ENCODE data around the gene C14orf93.
"Not testable (repeated sequence)": the region's sequence is repeated elsewhere in the genome, so short reads cannot be mapped to it uniquely, and the experiment has no call there.

C14orf93 gene

GRCh38 chr14:22966783-22967269 is 43.1 kb downstream of the C14orf93 start:
- no peak overlapping the region for H3K4me3 ChIP-seq (ENCODE audit: low read depth, low read length)
- DNase-seq (ENCODE audit: low read depth), result no peak
- TF ChIP-seq CTCF (IDR thresholded peaks at IDR 0.05; ENCODE audit: low read depth, low read length, missing control alignments), result no peak

- not testable (repeated sequence) for DNase-seq (ENCODE audit: low read depth); H3K4me3 ChIP-seq (ENCODE audit: low read depth, low read length)
These were observed 43.8 kb downstream of the C14orf93 start for GRCh38 chr14:22965916-22966782.

- TF ChIP-seq CTCF (IDR thresholded peaks at IDR 0.05; ENCODE audit: low read depth, low read length, missing control alignments), result no peak
- DNase-seq (ENCODE audit: low read depth), result no peak
- H3K4me3 ChIP-seq (ENCODE audit: low read depth, low read length), result no peak overlapping the region
These were observed 47.8 kb downstream of the C14orf93 start for GRCh38 chr14:22962061-22962676.

GRCh38 chr14:22955702-22956569 is 54.0 kb downstream of the C14orf93 start:
- no peak for TF ChIP-seq CTCF (IDR thresholded peaks at IDR 0.05; ENCODE audit: low read depth, low read length, missing control alignments)
- peak overlapping the region; percentile 81 for H3K4me3 ChIP-seq (ENCODE audit: low read depth, low read length)
- DNase-seq (ENCODE audit: low read depth), result no peak

- H3K4me3 ChIP-seq (ENCODE audit: low read depth, low read length), result no peak overlapping the region
- no peak for TF ChIP-seq CTCF (IDR thresholded peaks at IDR 0.05; ENCODE audit: low read depth, low read length, missing control alignments)
- no peak for DNase-seq (ENCODE audit: low read depth)
These were observed 57.5 kb downstream of the C14orf93 start for GRCh38 chr14:22952418-22952817.

- not testable (repeated sequence) for H3K4me3 ChIP-seq (ENCODE audit: low read depth, low read length); DNase-seq (ENCODE audit: low read depth)
These were observed 58.1 kb downstream of the C14orf93 start for GRCh38 chr14:22951795-22952194.

GRCh38 chr14:22945642-22946041 is 64.3 kb downstream of the C14orf93 start:
- no peak for TF ChIP-seq CTCF (IDR thresholded peaks at IDR 0.05; ENCODE audit: low read depth, low read length, missing control alignments)
- no peak for DNase-seq (ENCODE audit: low read depth)
- no peak overlapping the region for H3K4me3 ChIP-seq (ENCODE audit: low read depth, low read length)

Measured in GM12864 (cell line).